NT2/D1 (cell line): ENCODE results near the gene LRRC75B.

Experiments used
- SUZ12 ChIP-seq: IDR thresholded peaks from 2 replicates; pipeline ENCODE4 v1.6.1; 2011; ENCODE audit not compliant: insufficient read length, insufficient read depth; ENCODE audit errors: extremely low read depth
- YY1 ChIP-seq: IDR thresholded peaks from 2 replicates; pipeline ENCODE4 v1.6.1; 2011; ENCODE audit not compliant: insufficient read length, insufficient read depth
- ZNF274 ChIP-seq: IDR thresholded peaks from 2 replicates; pipeline ENCODE4 v1.6.1; 2011; ENCODE audit warnings: mild to moderate bottlenecking, low read depth, low read length

GRCh38 chr22:24587251-24587650 is 5.6 kb downstream of the LRRC75B start:
- TF ChIP-seq ZNF274: no peak
- TF ChIP-seq YY1: no peak
- TF ChIP-seq SUZ12: no peak
